Measurements from ENCODE around the gene IMMP2L.
"Not testable (repeated sequence)": the region's sequence is repeated elsewhere in the genome, so short reads cannot be mapped to it uniquely, and the experiment has no call there.

DNA sequence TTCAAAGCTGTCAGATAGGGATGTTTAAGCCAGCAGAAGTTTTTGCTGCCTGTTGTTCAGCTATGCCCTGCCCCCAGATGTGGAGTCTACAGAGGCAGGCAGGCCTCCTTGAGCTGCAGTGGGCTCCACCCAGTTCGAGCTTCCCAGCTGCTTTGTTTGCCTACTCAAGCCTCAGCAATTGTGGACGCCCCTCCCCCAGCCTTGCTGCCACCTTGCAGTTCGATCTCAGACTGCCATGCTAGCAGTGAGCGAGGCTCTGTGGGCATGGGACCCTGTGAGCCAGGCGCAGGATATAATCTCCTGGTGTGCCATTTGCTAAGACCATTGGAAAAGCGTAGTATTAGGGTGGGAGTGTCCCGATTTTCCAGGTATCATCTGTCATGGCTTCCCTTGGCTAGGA, 901.7 kb downstream of the IMMP2L start:
- TF ChIP-seq EZH2 (IDR thresholded peaks at IDR 0.05; ENCODE audit: low read length, unreplicated experiment); EZH2phosphoT487 (IDR thresholded peaks at IDR 0.05; ENCODE audit: borderline replicate concordance, low read length): not testable (repeated sequence)
- TF ChIP-seq, protein P1, sequence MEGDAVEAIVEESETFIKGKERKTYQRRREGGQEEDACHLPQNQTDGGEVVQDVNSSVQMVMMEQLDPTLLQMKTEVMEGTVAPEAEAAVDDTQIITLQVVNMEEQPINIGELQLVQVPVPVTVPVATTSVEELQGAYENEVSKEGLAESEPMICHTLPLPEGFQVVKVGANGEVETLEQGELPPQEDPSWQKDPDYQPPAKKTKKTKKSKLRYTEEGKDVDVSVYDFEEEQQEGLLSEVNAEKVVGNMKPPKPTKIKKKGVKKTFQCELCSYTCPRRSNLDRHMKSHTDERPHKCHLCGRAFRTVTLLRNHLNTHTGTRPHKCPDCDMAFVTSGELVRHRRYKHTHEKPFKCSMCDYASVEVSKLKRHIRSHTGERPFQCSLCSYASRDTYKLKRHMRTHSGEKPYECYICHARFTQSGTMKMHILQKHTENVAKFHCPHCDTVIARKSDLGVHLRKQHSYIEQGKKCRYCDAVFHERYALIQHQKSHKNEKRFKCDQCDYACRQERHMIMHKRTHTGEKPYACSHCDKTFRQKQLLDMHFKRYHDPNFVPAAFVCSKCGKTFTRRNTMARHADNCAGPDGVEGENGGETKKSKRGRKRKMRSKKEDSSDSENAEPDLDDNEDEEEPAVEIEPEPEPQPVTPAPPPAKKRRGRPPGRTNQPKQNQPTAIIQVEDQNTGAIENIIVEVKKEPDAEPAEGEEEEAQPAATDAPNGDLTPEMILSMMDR (conservative IDR thresholded peaks at IDR 0.05; ENCODE audit: low read depth, low read length), result not testable (repeated sequence)
